HCT116 (cell line): Measurements from ENCODE around the gene POGLUT3. TPM values are rescaled to one million over a fixed set of nuclear protein-coding genes. Genes with fewer than 3 reads are reported as not detected.
A peak's percentile ranks its signal among the peaks of the same experiment; 100 is the strongest.

ENCODE experiments used
- ATAC-seq: fragments of 200-7000 bp; cut with Tn5 transposase; 2 replicates; pipeline ENCODE4 v1.9.1; 2020; ENCODE audit warnings: mild to moderate bottlenecking, moderate library complexity
- BruUV-seq: library from RNA; stranded (reverse); fragments of 400-500 nt; replicated peaks from 2 replicates; lab custom pipeline; 2021; lab: Mats Ljungman, UMichigan
- CTCF ChIA-PET: fragments of 300-600 bp; sonication (Branson Sonifier 250); formaldehyde crosslinking; loops from one replicate; lab custom pipeline; 2021; ENCODE audit warnings: antibody characterized with exemption; lab: Charles Lee
- POLR2A ChIA-PET: fragments of 300-600, 350-600 bp; sonication (Branson Sonifier 250); formaldehyde crosslinking; loops from one replicate; lab custom pipeline; 2021; ENCODE audit warnings: antibody characterized with exemption; lab: Charles Lee
- RAD21 ChIA-PET, 2 experiments: fragments of 300-600 bp; sonication (Branson Sonifier 250); formaldehyde crosslinking; loops; one replicate each; lab custom pipeline; 2023; ENCODE audit warnings: low total read pairs in 2 of 2; ENCODE audit not compliant: uncharacterized antibody in 2 of 2, unreplicated experiment in 2 of 2, low non-redundant PET in 1 of 2; lab: Charles Lee
- DNase-seq: peaks from one replicate; pipeline ENCODE4 v3.0.0-alpha.2; 2010; ENCODE audit warnings: low read depth, low spot score
- H2AFZ ChIP-seq: fragments of 200-600 bp; shearing (Covaris generic), sonication (generic); 2 replicates; pipeline ENCODE4 v1.6.1; 2017; ENCODE audit warnings: low read depth, mixed run types, mixed read lengths, antibody characterized with exemption, low read length; ENCODE audit not compliant: poor library complexity, severe bottlenecking
- H3K27ac ChIP-seq: 2 replicates; pipeline ENCODE4 v1.5.1; 2012; ENCODE audit warnings: low read depth, low read length
- H3K27me3 ChIP-seq: fragments of 200-600 bp; sonication (generic); 2 replicates; pipeline ENCODE4 v1.6.1; 2016; ENCODE audit warnings: mixed run types, low read length, mixed read lengths; ENCODE audit not compliant: insufficient read depth
- H3K36me3 ChIP-seq, 2 experiments: fragments of 200-500 bp in 1 of 2; fragments of 200-600 bp in 1 of 2; sonication (Bioruptor generic) in 1 of 2; sonication (generic) in 1 of 2; 2 replicates each; pipeline versions ENCODE4 v1.5.1 to v1.6.1; 2014 to 2016; ENCODE audit warnings: low read length in 2 of 2, inconsistent platforms in 1 of 2, mixed read lengths in 1 of 2, mixed run types in 1 of 2; ENCODE audit not compliant: insufficient read depth in 2 of 2, control insufficient read depth in 1 of 2
- H3K4me1 ChIP-seq, 2 experiments: fragments of 200-600 bp in 1 of 2; sonication (generic) in 1 of 2; 2 replicates each; pipeline versions ENCODE4 v1.5.1 to v1.6.1; 2012 to 2017; ENCODE audit warnings: low read length in 2 of 2, inconsistent platforms in 1 of 2, mild to moderate bottlenecking in 1 of 2, mixed read lengths in 1 of 2, mixed run types in 1 of 2, moderate library complexity in 1 of 2; ENCODE audit not compliant: insufficient read depth in 2 of 2, control insufficient read depth in 1 of 2
- H3K4me2 ChIP-seq: fragments of 200-600 bp; sonication (generic); 2 replicates; pipeline ENCODE4 v1.6.1; 2017; ENCODE audit warnings: mixed run types, low read length, mixed read lengths
- H3K4me3 ChIP-seq, 2 experiments: fragments of 200-600 bp in 1 of 2; sonication (generic) in 1 of 2; replicated peaks in 1 of 2; 2 replicates each; pipeline ENCODE4 v1.5.1; 2011 to 2016; ENCODE audit warnings: low read length in 2 of 2, control low read depth in 1 of 2, low read depth in 1 of 2, mild to moderate bottlenecking in 1 of 2, mixed read lengths in 1 of 2, mixed run types in 1 of 2
- H3K79me2 ChIP-seq: fragments of 200-600 bp; sonication (generic); 2 replicates; pipeline ENCODE4 v1.6.1; 2017; ENCODE audit warnings: mild to moderate bottlenecking, mixed run types, low read length, moderate library complexity, mixed read lengths; ENCODE audit not compliant: insufficient read depth
- H3K9ac ChIP-seq: fragments of 200-600 bp; sonication (generic); 2 replicates; pipeline ENCODE4 v1.6.1; 2016; ENCODE audit warnings: low read length, mixed read lengths
- H3K9me2 ChIP-seq: fragments of 200-600 bp; sonication (generic), shearing (Covaris generic); 2 replicates; pipeline ENCODE4 v1.6.1; 2017; ENCODE audit warnings: mixed run types, mild to moderate bottlenecking, moderate library complexity; ENCODE audit not compliant: insufficient read depth
- H3K9me3 ChIP-seq, 2 experiments: fragments of 200-500 bp in 1 of 2; fragments of 200-600 bp in 1 of 2; sonication (Bioruptor generic) in 1 of 2; sonication (generic) in 1 of 2; 2 replicates each; pipeline ENCODE4 v1.6.1; 2014 to 2017; ENCODE audit warnings: low read length in 2 of 2, mixed read lengths in 2 of 2, inconsistent platforms in 1 of 2, low read depth in 1 of 2, mild to moderate bottlenecking in 1 of 2, mixed run types in 1 of 2, moderate library complexity in 1 of 2; ENCODE audit not compliant: control insufficient read depth in 1 of 2, insufficient read depth in 1 of 2
- H4K20me1 ChIP-seq: fragments of 200-600 bp; sonication (generic), shearing (Covaris generic); 2 replicates; pipeline ENCODE4 v1.6.1; 2017; ENCODE audit warnings: mixed run types, mild to moderate bottlenecking, moderate library complexity; ENCODE audit not compliant: insufficient read depth
- ATF3 ChIP-seq: IDR thresholded peaks from 2 replicates; pipeline ENCODE4 v1.6.1; 2012
- CEBPB ChIP-seq: IDR thresholded peaks from 2 replicates; pipeline ENCODE4 v1.6.1; 2012; ENCODE audit warnings: low read depth
- CTCF ChIP-seq, 3 experiments: fragments of 200-600 bp in 1 of 3; sonication (generic) in 1 of 3; IDR thresholded peaks in 2 of 3; conservative IDR thresholded peaks in 1 of 3; 2 replicates each; pipeline ENCODE4 v1.5.1; 2012 to 2017; ENCODE audit warnings: low read depth in 2 of 3, low read length in 2 of 3, antibody characterized with exemption in 1 of 3, borderline replicate concordance in 1 of 3, control low read depth in 1 of 3, mild to moderate bottlenecking in 1 of 3, mixed read lengths in 1 of 3, mixed run types in 1 of 3, moderate library complexity in 1 of 3; ENCODE audit not compliant: insufficient read depth in 1 of 3
- EGR1 ChIP-seq: IDR thresholded peaks from 2 replicates; pipeline ENCODE4 v1.6.1; 2012; ENCODE audit warnings: low read depth
- ELF1 ChIP-seq: IDR thresholded peaks from 2 replicates; pipeline ENCODE4 v1.6.1; 2012; ENCODE audit warnings: low read depth, borderline replicate concordance
- EZH2phosphoT487 ChIP-seq: fragments of 200-600 bp; IDR thresholded peaks from 2 replicates; pipeline ENCODE4 v1.6.1; 2018; ENCODE audit warnings: antibody characterized with exemption, borderline replicate concordance
- FOSL1 ChIP-seq: IDR thresholded peaks from 2 replicates; pipeline ENCODE4 v1.6.1; 2012; ENCODE audit warnings: low read depth
- POLR2A ChIP-seq: IDR thresholded peaks from 2 replicates; pipeline ENCODE4 v1.7.0; 2011; ENCODE audit warnings: borderline replicate concordance; ENCODE audit not compliant: insufficient read depth, insufficient read length; ENCODE audit errors: extremely low read depth
- POLR2AphosphoS5 ChIP-seq: IDR thresholded peaks from 2 replicates; pipeline ENCODE4 v1.6.1; 2011; ENCODE audit warnings: mild to moderate bottlenecking, low read depth, low read length, moderate library complexity
- SIN3A ChIP-seq: IDR thresholded peaks from 2 replicates; pipeline ENCODE4 v1.6.1; 2012; ENCODE audit warnings: low read depth
- TCF7L2 ChIP-seq: IDR thresholded peaks from 2 replicates; pipeline ENCODE4 v1.7.0; 2011; ENCODE audit warnings: borderline replicate concordance, inconsistent platforms; ENCODE audit not compliant: insufficient read depth, insufficient read length; ENCODE audit errors: extremely low read depth
- YY1 ChIP-seq: IDR thresholded peaks from 2 replicates; pipeline ENCODE4 v1.6.1; 2011; ENCODE audit warnings: low read length, low read depth, moderate library complexity, mild to moderate bottlenecking; ENCODE audit not compliant: insufficient replicate concordance; ENCODE audit errors: extremely low read depth
- intact Hi-C: fragments of 100-400 bp; cut with micrococcal nuclease; formaldehyde crosslinking; loops from 2 replicates; pipeline ENCODE4 v1.10.0; 2022
- total RNA-seq: library from RNA; stranded (reverse); gene quantifications from one replicate; pipeline ENCODE4 v1.2.1, GENCODE V29; 2021; ENCODE audit not compliant: unreplicated experiment

POGLUT3 gene
- total RNA-seq, 1 experiment from 2014 or later = 22.0 TPM

- Histone ChIP-seq H3K27me3 (no peaks in the 10 kb centered on the region), H3K79me2 (no peaks in the 10 kb centered on the region), H3K36me3 (no peaks in the 10 kb centered on the region), H3K9me3 (no peaks in the 10 kb centered on the region), H3K9me2 (no peaks in the 10 kb centered on the region), H3K4me3 (peak overlapping the region; percentile 46 to 65), H3K4me1 (peaks cover 12 to 32% of the 10 kb centered on the region in 2 experiments; a peak in 3 of 4 replicates), H2AFZ (no peak overlapping the region), H3K4me2 (peak overlapping the region; percentile 93), H3K9ac (peak overlapping the region; percentile 86), H4K20me1 (no peaks in the 10 kb centered on the region), H3K27ac (peak overlapping the region; percentile 97)
- POLR2A ChIA-PET = no interaction called here
- DNase-seq (no peak), ATAC-seq (no peak)
- RAD21 ChIA-PET = interaction anchor here in 1 of 2 experiments (1.0 kb wide), 1 partner anchor 28 kb away, joined by 3 read pairs; no protein-coding TSS in a partner anchor
- no TSS peak for BruUV-seq
- TF ChIP-seq SIN3A (no peak), ELF1 (no peak), EZH2phosphoT487 (no peak), FOSL1 (no peak), TCF7L2 (no peak)
- CTCF ChIA-PET = no interaction called here
- intact Hi-C loops = no loop called here
These were observed 728 bp upstream of the POGLUT3 start for GRCh38 chr11:108498816-108499408.

GRCh38 chr11:108497317-108498045, 703 bp downstream of the POGLUT3 start:
- Histone ChIP-seq H3K36me3 (no peaks in the 10 kb centered on the region), H3K79me2 (no peaks in the 10 kb centered on the region), H3K27ac (peak overlapping the region; percentile 97), H3K4me3 (peak overlapping the region; percentile 46 to 65), H3K4me2 (peak overlapping the region; percentile 93), H3K9ac (peak overlapping the region; percentile 86), H3K27me3 (no peaks in the 10 kb centered on the region), H3K9me2 (no peaks in the 10 kb centered on the region), H2AFZ (peak overlapping the region; percentile 91), H3K4me1 (peaks cover 12 to 32% of the 10 kb centered on the region in 2 experiments; a peak in 3 of 4 replicates), H4K20me1 (no peaks in the 10 kb centered on the region), H3K9me3 (no peaks in the 10 kb centered on the region)
- POLR2A ChIA-PET = no interaction called here
- DNase-seq (peak; percentile 93), ATAC-seq (peak; percentile 89)
- BruUV-seq = TSS peak; percentile 72
- intact Hi-C loops = loop anchor here (2.0 kb wide), 1 partner anchor 31 kb away; the partner anchor contains the start of gene C11orf65
- CTCF ChIA-PET = no interaction called here
- RAD21 ChIA-PET = no interaction called here
- TF ChIP-seq ELF1 (no peak), POLR2A (peak; percentile 95), POLR2AphosphoS5 (peak; percentile 94), ATF3 (no peak; the same call in 1 of the 2 replicates), YY1 (peak; percentile 54), EZH2phosphoT487 (no peak), CTCF (IDR thresholded peaks at IDR 0.05 in 2 of 3, conservative IDR thresholded peaks at IDR 0.05 in 1 of 3; ENCODE audit: borderline replicate concordance in 1 of 3, insufficient read depth in 1 of 3, low read depth in 2 of 3, low read length in 2 of 3) (no peak), CEBPB (peak; percentile 61; the same call in 1 of the 2 replicates), EGR1 (peak; percentile 62)
